ENCODE results near the gene SLC1A2. TPM values are rescaled to one million over a fixed set of nuclear protein-coding genes. Genes with fewer than 3 reads are reported as not detected.
A peak's percentile ranks its signal among the peaks of the same experiment; 100 is the strongest.

SLC1A2 gene
- total and polyA plus RNA-seq, 8 donors: 0.89 to 31.8 (median 18.9) TPM

- Histone ChIP-seq H3K27ac (peak overlapping the region; percentile 57 to 74), H3K36me3 (no peaks in the 10 kb centered on the region), H3K9me3 (no peaks in the 10 kb centered on the region), H3K4me3 (no peak overlapping the region), H3K27me3 (no peaks in the 10 kb centered on the region), H3K4me1 (peaks cover 5 to 25% of the 10 kb centered on the region in 2 donors)
- ATAC-seq (peak; percentile 84), DNase-seq (peak in 3 of 4 donors; percentile 14 to 68 (median 66))
- intact Hi-C loops (cut with DNase I): no loop called here
- TF ChIP-seq CTCF (IDR thresholded peaks at IDR 0.05): no peak
Measured at GRCh38 chr11:35274909-35275785, 144.2 kb downstream of the SLC1A2 start.

GRCh38 chr11:35272391-35272902 lies 146.9 kb downstream of the SLC1A2 start:
- peak overlapping the region in 1 of 2 donors; percentile 55 for H3K27ac ChIP-seq
- no peaks in the 10 kb centered on the region for H3K27me3 ChIP-seq
- peaks cover 5 to 25% of the 10 kb centered on the region in 2 donors for H3K4me1 ChIP-seq
- DNase-seq: no peak
- H3K9me3 ChIP-seq: no peaks in the 10 kb centered on the region
- TF ChIP-seq CTCF (IDR thresholded peaks at IDR 0.05): no peak
- intact Hi-C loops (cut with DNase I): no loop called here
- no peak overlapping the region for H3K4me3 ChIP-seq
- no peak for ATAC-seq
- no peaks in the 10 kb centered on the region for H3K36me3 ChIP-seq

GRCh38 chr11:35271031-35271430 lies 148.3 kb downstream of the SLC1A2 start:
- Histone ChIP-seq H3K4me3 (no peak overlapping the region), H3K9me3 (no peaks in the 10 kb centered on the region), H3K4me1 (peaks cover 5 to 21% of the 10 kb centered on the region in 2 donors), H3K27ac (no peak overlapping the region), H3K27me3 (no peaks in the 10 kb centered on the region), H3K36me3 (no peaks in the 10 kb centered on the region)
- intact Hi-C loops (cut with DNase I): no loop called here
- no peak for DNase-seq
- TF ChIP-seq CTCF (IDR thresholded peaks at IDR 0.05): no peak
- no peak for ATAC-seq

GRCh38 chr11:35270342-35270741 lies 149.0 kb downstream of the SLC1A2 start:
- H3K27me3 ChIP-seq: no peaks in the 10 kb centered on the region
- intact Hi-C loops (cut with DNase I): no loop called here
- DNase-seq: peak in 1 of 4 donors; percentile 37
- ATAC-seq: no peak
- H3K4me3 ChIP-seq: no peak overlapping the region
- no peaks in the 10 kb centered on the region for H3K9me3 ChIP-seq
- H3K36me3 ChIP-seq: no peaks in the 10 kb centered on the region
- TF ChIP-seq CTCF (IDR thresholded peaks at IDR 0.05): no peak
- H3K27ac ChIP-seq: no peak overlapping the region
- H3K4me1 ChIP-seq: peaks cover 0 to 14% of the 10 kb centered on the region in 2 donors

DNA sequence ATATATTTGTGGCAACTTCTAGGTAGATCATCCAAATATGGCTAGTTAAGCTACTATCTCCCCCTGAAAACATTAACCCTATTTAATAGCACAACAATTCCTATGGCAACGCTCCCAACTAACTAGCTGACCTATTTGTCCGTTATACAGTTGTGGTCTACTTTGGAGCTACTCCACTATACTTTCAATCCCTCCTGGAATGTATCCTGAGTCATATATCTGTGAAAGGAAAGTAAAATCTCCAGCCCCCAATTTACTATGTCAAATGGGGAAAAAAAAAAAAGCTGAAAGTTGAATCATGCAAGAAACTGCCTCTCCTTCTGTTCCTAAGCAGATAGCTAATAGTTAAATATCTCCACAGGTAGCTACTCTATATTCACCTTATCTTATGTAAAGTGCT lies 151.9 kb downstream of the SLC1A2 start:
- Histone ChIP-seq H3K27me3 (no peaks in the 10 kb centered on the region), H3K4me3 (no peak overlapping the region), H3K9me3 (no peaks in the 10 kb centered on the region), H3K27ac (no peak overlapping the region), H3K36me3 (no peaks in the 10 kb centered on the region), H3K4me1 (peaks cover 0 to 6% of the 10 kb centered on the region in 2 donors)
- DNase-seq: no peak
- ATAC-seq: no peak
- intact Hi-C loops (cut with DNase I): no loop called here
- no peak for TF ChIP-seq CTCF (IDR thresholded peaks at IDR 0.05)
